GM18951 (cell line): ENCODE results near the gene PPOX.
A peak's percentile ranks its signal among the peaks of the same experiment; 100 is the strongest.

ENCODE experiments used
- POLR2A ChIP-seq: IDR thresholded peaks from 4 replicates; pipeline ENCODE4 v1.6.1; 2011; ENCODE audit warnings: mild to moderate bottlenecking; ENCODE audit not compliant: insufficient read length, insufficient read depth; ENCODE audit errors: extremely low read depth
- in situ Hi-C: fragments of 300-500 bp; cut with MboI; formaldehyde crosslinking; loops from one replicate; pipeline ENCODE4 v1.12.0; 2022; ENCODE audit warnings: low sequenced_read_pairs, mixed read lengths, inconsistent platforms; ENCODE audit not compliant: unreplicated experiment

PPOX gene

DNA sequence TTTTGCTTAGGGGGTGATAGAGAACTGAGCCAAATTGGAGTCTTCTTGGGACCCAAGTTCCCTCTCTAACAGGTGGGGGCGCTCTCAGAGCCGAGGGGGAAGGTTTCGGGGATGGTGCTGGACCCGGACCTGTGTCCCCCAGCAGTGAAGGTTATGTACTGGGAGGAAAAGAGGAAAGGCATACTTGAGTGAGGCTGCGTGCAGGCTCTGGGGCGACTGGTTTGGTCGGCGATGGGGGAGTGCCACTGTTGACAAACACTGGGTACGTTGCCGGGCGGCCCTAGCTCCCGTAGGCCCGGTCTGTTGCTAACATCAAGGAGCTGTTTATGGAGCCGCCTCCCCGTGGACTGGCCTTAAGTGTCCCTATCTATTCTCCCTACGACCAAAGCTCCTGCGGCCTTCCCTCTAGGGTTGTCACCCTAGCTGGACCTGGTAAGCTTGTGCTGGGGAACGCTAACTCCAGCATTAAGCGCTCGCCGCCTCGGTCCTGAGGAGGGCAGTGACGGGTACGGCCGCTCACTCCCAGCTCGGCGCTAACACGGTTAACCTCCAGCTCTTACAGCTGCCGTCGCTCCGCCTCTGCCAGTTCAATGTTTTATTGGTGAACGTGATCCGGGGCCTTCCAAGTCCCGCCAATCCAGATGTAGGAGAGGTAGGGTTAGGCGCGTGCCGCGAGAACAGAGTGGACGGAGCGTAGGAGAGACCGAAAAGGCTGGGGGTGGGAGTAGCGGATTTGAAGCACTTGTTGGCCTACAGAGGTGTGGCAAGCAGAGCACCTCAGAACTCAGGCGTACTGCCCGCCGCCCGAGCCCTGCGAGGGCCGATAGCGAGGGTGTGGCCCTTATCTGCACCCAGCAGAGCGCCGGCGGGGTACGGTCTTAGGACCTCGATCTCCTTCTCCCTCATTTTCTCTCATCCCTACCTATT lies at the start of gene PPOX:
Gene PPOX (plus strand): TSS at position 685 of the 927 bp plus-strand sequence. CDS start 422 bp downstream, outside the sequence.
- peak; percentile 85 for TF ChIP-seq POLR2A
- in situ Hi-C loops = no loop called here

GRCh38 chr1:161117759-161118581 lies 48.3 kb upstream of the PPOX start, which contains the start of the genes NIT1 and PFDN2:
Gene NIT1, plus strand, starts transcription at chr1:161118105. Its CDS starts 72 bp downstream, at chr1:161118177.
Gene PFDN2, minus strand, starts transcription at chr1:161118037. Its CDS starts 11 bp downstream, at chr1:161118026.
- in situ Hi-C loops = no loop called here
- peak; percentile 94 for TF ChIP-seq POLR2A

- in situ Hi-C loops = no loop called here
- TF ChIP-seq POLR2A = no peak
Measured at GRCh38 chr1:161119092-161119903, 46.9 kb upstream of the PPOX start.

DNA sequence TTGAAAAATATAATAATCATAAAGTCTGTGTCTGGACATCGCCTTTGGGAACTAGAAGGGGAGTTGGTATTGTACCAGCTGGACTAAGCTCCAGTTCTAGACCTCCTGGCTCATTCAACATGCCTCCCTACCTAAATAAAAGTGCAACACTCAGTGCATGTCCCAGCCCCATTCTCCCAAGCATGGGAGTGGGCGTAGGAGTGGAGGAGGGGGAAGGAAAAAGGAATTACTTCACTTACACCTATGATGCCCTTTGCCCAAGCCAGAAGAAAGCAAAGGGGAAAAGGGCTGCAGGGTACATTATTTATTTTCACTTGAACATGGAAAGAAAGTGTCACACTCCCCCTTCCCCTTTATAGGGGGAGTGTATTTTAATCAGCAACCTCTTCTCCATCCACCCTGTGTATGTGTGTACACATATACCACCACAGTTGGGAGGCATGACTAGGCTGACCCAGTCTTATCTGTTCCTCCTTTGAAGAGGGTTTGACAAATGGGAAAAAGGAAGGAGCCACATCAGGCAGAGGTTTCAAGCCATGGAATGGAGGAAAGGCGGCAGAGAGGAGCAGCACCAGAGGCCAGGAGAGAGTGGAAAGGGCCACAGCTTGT lies 45.1 kb upstream of the PPOX start:
- in situ Hi-C loops = no loop called here
- no peak for TF ChIP-seq POLR2A

DNA sequence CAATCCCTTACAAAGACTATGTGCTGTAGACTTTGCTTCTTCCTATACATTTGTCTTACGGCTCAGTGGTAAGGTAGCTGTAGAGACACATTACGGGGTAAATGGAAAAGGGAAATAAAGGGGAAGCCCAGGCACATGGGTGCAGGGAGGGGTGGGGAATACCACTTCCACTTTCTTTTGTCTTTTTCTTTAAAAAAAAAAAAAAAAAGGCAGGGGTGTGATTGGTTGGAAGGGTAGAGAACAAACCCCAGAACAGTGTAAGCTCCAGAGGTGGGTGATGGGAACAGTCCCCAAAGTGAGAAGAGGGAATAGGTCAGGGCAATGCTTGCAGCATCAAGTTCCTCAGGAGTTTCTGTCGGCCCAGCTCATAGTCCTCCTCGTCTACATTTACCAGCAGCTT lies 44.4 kb upstream of the PPOX start:
- TF ChIP-seq POLR2A = no peak
- in situ Hi-C loops = no loop called here

GRCh38 chr1:161122967-161123366 lies 43.3 kb upstream of the PPOX start:
- TF ChIP-seq POLR2A = no peak
- in situ Hi-C loops = no loop called here

GRCh38 chr1:161127649-161128048 lies 38.6 kb upstream of the PPOX start:
- in situ Hi-C loops = no loop called here
- TF ChIP-seq POLR2A = no peak

DNA sequence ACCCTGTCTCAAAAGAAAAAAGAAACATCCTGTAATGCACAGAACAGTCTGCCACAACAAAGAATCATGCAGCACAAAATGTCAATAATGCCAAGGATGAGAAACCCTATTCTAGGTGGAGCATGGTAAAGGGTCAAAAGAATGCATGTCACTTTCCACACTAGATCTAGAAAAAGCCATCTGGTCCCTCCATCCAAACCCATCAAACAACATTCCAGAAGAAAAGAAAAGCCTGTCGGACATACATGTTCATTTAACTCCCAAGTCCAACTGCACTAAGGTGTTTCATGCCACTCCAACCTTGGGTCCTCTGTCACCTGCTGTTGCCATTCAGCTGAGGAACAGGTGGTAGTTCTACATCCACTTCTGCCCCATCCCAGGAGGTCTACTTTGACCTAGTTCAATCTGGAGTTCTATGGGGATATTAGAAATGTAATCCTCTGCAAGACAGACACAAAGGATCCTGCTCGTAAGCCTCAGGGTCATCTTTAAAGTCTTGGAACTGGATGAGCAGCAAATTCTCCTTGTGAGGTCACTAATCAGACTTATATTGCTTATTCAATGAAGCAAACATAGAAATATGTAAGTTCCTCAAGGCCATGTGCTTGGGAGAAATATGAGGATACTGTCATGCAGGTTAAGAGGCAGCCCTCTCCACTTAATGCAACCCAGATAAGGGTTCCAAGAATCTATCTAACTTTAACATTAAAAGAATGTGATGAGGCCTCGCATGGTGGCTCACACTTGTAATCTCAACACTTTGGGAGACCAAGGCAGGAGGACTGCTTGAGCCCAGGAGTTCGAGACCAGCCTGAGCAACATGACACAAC lies 37.4 kb upstream of the PPOX start:
- no peak for TF ChIP-seq POLR2A
- in situ Hi-C loops = no loop called here

GRCh38 chr1:161130266-161130665 lies 36.0 kb upstream of the PPOX start:
- in situ Hi-C loops = no loop called here
- TF ChIP-seq POLR2A = no peak

DNA sequence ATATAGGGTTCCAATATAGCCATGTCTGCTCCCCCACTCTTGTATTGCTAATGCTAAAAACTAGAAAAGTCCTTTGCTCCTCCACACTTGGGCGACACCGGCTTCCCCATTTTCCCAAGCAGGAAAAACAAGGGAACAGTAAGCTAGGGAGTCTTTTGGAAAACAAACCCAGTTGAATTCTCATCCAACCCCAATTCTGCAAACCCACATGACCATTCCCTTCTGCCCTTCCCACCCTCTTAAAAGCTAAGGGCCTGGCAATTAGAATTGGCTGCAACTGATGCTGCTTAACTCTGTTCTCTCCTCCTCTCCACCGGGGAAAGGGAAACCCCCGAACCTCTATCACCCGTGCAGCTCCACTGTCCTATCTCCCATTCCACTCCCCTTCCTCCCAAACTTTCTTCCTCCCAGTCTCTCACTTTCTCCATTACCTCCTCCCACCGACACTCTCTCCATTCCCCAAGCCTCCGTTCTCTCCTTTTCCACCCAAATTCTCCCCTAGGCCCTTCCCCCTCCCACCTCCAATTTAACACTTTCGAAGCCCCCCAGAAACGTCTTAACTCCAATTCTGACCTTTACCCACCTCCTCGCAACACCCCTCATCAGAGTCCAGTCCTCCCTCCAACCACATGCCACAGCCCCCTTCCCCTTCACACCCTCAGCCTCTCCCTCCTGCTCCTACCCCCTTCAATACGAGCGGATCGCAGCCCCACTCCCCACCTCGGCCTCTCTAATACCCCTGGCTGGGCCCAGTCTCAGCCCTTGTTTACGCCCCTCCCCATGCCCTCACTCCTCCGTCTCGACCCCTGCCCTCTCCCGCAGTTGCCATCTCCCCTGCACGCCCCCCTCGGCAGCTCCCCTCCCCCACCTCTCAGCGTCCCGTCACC lies 34.5 kb upstream of the PPOX start:
- TF ChIP-seq POLR2A = no peak
- in situ Hi-C loops = no loop called here
